ENCODE measurements around the gene TNFRSF12A.
"Not testable (repeated sequence)": the region's sequence is repeated elsewhere in the genome, so short reads cannot be mapped to it uniquely, and the experiment has no call there.

TNFRSF12A gene

DNA sequence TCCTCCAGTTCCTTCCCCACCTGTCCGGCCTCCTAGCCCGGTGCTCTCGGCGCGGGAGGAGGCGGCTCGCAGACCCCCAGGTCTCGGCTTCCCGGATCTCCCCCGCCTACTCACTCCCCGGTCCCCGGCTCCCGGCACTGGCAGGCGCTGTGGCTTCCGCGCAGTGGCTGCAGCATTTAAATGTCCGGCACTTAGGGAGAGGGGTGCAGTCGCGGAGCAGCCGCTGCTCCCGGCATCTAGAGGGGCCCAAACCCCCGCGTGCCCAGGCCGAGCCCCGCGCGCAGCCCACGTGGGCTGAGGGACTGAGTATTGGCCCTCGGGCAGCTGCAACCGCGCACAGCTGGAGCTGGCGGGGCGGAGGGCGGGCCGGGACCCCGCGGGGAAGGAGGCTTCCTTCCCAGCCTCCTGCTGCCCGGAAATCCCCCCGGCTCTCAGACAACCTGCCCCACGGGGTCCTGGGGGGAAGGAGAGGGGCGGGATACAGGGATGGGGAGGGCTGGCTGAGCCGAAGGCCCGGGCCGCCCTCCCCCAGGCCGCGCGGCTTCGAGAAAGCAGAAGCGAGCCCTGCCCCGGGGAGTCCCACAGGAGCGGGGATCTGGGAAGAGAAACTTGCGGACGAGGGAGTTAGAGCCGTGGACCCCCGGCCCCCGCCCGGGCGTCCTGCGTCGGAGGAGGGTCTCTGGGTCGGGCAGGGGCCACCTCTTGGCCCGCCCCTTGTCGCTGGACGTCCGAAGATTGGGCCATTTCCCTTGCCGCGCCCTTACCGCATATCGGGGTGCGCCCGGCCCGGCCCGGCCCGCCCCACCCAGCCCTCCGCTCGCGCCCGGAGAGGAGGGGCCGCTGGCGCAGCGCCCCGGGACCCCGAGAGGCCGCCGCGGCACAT, 25.8 kb downstream of the TNFRSF12A start, which contains the start of gene MMP25:
Gene MMP25 (plus strand): TSS at position 804 of the 883 bp plus-strand sequence. CDS start 357 bp downstream, outside the sequence.
- DNase-seq (ENCODE audit: extremely low read depth in 1 of 2, low read depth in 1 of 2): no peak

DNA sequence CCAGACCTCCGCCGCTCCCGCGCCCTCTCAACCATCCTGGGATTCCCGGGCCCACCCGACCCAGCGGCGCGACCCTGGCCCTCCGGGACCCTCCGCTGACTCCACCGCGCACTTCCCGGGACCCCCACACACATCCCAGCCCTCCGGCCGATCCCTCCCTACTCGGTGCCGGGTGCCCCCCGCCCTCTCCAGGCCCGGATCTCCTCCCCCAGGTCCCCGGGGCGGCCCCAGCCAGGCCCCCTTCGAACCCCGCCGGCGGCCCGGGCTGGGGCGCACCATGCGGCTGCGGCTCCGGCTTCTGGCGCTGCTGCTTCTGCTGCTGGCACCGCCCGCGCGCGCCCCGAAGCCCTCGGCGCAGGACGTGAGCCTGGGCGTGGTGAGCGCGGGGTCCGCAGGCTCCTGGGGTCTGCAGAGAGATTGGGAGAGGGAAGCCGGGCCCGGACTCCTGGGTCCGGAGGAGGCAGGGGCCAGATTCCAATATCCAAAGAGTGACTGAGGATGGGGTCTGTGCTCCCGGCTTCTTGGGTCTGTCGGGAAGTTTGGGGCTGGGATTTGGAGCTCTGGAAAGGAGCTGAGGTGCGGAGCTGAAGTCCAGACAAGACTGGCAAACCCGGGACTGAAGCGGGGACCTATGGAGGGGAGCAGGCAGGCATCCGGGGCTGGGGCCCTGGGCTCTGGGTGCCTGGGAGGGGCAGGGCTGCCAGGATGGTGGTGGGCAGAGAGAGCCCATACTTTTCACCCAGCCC, 26.6 kb downstream of the TNFRSF12A start:
- DNase-seq (ENCODE audit: extremely low read depth in 1 of 2, low read depth in 1 of 2): no peak

DNA sequence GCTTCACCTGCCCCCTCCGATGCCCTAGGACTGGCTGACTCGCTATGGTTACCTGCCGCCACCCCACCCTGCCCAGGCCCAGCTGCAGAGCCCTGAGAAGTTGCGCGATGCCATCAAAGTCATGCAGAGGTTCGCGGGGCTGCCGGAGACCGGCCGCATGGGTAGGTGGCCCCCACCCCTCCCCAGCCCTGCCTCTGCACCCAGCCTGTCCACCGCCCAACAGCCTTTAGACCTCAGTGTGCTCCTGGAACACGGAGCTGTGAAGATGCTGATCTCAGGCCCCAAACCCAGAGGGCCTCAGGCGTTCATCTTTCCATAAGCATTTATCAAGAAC, 27.2 kb downstream of the TNFRSF12A start:
- no peak for DNase-seq (ENCODE audit: extremely low read depth in 1 of 2, low read depth in 1 of 2)

DNA sequence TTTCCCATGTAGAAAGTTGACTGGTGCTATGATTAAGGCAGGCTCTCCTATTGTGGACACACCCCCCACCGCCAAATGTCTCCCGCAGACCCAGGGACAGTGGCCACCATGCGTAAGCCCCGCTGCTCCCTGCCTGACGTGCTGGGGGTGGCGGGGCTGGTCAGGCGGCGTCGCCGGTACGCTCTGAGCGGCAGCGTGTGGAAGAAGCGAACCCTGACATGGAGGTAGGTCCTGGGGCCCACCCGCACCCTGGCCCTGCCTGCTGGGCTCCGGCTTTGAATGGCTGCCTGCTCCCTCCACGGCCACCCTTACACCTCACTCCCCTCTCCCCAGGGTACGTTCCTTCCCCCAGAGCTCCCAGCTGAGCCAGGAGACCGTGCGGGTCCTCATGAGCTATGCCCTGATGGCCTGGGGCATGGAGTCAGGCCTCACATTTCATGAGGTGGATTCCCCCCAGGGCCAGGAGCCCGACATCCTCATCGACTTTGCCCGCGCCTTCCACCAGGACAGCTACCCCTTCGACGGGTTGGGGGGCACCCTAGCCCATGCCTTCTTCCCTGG, 29.8 kb downstream of the TNFRSF12A start:
- DNase-seq (ENCODE audit: extremely low read depth in 1 of 2, low read depth in 1 of 2): no peak

DNA sequence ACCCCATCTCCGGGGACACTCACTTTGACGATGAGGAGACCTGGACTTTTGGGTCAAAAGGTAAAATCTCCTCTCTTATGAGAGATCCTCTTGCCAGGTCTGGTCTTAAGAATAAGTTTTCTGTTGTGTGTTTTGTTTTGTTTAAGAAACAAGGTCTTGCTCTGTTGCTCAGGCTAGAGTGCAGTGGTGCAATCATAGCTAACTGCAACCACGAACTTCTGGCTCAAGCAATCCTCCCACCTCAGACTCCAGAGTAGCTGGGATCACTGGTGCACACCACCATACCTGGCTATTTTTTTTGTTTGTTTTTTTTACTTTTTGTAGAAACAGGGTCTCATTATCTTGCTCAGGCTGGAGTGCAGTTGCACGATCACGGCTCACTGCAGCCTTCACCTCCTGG, 30.3 kb downstream of the TNFRSF12A start:
- no peak for DNase-seq (ENCODE audit: extremely low read depth in 1 of 2, low read depth in 1 of 2)

DNA sequence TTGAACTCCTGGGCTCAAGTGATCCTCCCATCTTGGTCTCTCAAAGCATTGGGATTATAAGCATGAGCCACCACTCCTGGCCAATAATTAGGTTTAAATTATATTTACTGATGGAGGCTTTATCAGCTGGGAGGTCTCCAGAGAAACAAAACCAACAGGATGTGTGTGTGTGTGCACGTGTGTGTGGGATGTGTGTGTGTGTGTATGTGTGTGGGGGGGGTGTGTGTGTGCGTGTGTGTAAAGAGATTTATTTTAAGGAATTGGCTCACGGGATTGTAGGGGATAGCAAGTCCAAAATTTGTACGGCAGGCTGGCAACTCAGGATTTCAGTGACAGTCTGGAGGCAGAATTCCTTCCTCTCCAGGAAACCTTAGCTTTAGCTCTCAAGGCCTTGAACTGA, 30.8 kb downstream of the TNFRSF12A start:
- DNase-seq (ENCODE audit: extremely low read depth in 1 of 2, low read depth in 1 of 2): no peak

DNA sequence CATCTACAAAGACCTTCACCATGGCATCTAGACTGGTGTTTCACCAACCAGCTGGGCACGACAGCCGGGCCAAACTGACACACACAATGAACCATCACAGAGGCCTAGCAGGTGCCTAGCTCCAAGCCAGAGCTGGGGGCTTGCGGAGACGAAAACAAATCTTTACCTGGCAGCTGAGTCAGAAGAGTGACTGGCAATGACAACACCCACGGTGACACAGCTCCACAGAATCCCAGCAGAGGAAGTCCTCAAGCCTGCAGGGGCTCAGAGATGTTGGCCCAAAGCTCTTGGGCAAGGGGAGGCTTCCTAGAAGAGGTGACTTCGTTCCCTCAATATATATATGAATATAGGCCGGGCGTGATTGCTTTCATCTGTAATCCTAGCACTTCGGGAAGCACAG, 31.3 kb downstream of the TNFRSF12A start:
- no peak for DNase-seq (ENCODE audit: extremely low read depth in 1 of 2, low read depth in 1 of 2)

DNA sequence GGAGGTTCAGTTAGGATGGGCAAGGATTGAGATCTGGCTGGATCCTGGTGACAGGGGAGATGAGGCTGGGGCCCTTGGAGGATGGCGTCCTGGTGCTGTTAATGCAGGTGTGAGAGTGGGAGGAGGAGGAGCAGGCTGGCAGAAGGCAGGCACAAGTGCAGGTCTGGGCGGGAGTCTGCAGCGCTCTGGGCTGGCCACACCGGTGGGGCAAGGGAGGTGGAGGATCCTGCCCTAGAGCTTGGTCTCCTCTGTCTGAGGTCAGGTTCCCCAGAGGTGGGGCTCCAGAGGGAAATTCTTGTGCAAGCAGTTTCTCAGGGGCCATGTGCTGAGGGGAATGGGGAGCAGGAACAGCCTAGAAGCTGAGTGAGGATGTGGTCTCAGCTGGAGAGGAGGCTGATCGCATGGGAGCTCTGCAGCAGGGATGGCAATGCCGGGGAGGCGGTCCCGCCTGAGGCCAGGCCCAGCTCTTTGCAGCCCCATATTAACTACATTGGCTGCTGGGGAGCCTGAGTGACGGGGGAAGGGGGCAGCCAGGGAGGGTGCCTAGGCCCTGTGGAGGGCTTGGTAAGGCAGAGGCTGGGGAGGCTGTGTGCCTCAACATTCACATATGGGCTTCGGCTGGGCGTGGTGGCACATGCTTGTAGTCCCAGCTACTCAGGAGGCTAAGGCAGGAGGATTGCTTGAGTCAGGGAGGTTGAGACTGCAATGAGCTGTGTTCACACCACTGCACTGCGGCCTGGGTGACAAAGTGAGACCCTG, 32.6 kb downstream of the TNFRSF12A start:
- not testable (repeated sequence) for DNase-seq (ENCODE audit: extremely low read depth in 1 of 2, low read depth in 1 of 2)

DNA sequence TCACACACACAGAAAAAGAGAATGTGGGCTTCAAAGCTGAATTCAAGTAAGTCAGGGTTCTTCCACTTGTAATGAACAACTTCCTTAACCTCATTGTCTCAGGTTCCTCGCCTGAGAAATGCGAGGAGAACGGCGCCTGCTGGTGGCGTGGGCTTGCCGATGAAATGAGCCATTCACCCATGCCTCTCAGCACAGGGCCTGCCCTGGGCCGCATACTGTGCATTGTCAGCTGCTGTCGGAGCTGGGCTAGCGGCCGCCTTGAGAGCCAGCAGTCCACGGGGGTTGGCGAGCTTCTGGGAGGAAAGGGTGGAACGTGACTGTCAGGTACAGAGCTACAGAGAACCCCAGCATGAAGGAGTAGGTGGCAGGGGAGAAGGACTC, 33.2 kb downstream of the TNFRSF12A start:
- not testable (repeated sequence) for DNase-seq (ENCODE audit: extremely low read depth in 1 of 2, low read depth in 1 of 2)

DNA sequence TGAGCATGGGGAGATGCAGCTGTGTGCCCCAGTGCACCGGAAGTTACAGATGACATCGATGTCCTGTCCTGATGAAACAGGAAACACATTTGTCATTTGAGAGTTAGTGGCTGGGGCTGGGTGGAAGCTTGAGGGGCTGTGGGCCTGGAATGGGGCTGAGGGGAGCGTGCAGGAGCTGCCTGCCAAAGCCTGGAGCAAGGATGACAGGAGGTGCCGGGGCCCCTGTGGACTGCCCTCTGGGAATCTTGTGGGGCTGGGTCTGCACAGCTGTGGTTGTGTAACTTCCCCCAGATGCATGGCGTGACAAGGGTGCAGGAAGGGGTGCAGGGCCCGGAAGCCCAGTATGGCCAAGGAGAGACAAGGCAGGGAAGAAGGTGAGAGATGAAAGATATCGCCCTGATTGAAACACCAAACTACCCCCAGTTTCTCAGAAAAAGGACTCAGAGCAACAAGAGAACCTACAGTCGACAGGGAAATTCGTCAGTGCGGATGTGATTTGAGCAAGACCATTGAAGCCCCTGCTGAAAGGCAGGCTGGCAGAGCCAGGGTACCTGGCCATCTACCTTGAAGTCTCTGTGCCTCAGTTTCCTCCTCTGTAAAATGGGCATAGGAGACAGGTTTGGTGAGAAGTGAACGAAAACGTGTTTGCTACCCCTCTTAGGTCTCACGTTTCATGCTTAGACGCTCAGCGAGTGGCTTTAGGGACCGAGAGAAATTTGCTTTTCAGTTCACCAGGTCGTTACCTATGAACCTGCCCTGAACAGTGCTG, 35.0 kb downstream of the TNFRSF12A start:
- no peak for DNase-seq (ENCODE audit: extremely low read depth in 1 of 2, low read depth in 1 of 2)

DNA sequence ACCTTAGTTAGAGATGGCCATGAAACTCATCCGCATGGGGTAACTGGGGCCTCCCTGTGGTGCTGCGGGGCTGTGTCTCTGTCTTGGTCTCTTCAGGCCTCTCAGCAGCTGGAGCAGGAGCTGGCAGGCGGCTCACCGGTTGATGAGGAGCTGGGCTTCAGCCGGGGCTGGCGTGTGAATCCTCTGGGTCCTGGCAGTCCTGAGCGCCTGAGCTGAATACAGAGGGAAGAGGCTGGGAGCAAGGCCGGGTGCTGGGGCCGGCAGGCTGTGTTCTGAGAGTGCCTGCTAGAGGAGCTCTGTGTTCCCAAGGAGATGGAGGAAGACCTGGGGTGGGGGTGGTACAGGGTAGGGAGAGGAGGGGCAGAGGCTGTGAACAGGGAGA, 35.6 kb downstream of the TNFRSF12A start:
- DNase-seq (ENCODE audit: extremely low read depth in 1 of 2, low read depth in 1 of 2): not testable (repeated sequence)

DNA sequence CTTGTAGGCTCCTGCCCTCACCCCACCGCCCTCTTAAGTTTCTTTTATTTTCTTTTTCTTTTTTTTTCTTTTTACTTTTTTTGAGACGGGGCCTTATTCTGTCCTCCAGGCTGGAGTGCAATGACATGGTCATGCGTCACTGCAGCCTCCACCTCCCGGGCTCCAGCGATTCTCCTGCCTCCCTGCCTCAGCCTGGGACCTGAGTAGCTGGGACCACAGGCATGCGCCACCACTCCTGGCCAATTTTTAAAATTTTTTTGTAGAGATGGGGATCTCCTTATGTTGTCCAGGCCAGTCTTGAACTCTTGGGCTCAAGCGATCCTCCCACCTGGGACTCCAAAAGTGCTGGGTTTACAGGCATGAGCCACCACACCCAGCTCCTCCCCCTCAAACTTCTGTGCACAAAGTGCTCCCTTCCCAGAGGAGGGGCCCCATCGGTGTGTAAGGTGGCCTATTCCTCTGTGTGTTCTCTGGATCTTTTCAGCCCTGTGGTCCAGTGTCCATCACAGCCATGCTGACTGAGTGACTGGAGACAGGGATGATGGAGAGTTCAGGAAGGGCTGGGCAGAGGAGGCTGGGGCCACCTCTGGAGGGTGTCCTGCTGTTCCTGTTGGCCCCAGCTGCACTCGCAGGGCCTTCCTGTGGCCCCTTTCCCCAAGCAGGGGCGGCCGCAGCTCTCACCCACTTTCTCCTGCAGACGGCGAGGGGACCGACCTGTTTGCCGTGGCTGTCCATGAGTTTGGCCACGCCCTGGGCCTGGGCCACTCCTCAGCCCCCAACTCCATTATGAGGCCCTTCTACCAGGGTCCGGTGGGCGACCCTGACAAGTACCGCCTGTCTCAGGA, 36.4 kb downstream of the TNFRSF12A start:
- no peak for DNase-seq (ENCODE audit: extremely low read depth in 1 of 2, low read depth in 1 of 2)

DNA sequence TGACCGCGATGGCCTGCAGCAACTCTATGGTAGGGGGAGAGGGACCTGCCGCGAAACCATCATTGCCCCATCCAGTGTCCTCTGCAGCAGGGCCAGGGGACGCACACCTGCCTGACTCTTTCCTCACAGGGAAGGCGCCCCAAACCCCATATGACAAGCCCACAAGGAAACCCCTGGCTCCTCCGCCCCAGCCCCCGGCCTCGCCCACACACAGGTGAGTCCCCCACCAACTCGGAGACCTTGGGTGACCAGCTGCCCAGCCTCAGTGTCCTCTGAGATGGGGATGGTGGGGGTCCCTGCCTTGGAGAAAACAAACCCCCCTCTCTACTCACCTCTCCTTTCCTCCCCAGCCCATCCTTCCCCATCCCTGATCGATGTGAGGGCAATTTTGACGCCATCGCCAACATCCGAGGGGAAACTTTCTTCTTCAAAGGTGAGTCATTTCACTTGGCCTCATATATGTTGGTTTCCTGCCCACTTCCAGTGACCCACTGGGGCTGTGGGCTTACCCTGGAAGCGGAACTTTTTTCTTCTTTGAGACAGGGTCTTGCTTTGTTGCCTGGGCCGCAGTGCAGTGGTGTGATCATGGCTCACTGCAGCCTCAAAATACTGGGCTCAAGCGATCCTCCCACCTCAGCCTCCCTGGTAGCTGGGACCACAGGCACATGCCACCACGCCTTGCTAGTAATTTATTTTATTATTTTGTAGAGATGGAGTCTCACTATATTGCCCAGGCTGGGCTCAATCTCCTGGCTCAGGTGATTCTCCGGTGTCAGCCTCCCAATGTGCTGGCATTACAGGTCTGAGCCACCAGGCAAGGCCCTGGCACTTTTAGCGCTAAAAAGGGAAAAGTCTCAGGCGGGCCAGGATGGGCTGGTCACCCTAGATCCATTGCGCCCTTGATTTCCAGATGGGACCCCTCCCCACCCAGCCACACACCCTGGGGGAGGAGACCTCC, 37.3 kb downstream of the TNFRSF12A start:
- DNase-seq (ENCODE audit: extremely low read depth in 1 of 2, low read depth in 1 of 2): no peak

DNA sequence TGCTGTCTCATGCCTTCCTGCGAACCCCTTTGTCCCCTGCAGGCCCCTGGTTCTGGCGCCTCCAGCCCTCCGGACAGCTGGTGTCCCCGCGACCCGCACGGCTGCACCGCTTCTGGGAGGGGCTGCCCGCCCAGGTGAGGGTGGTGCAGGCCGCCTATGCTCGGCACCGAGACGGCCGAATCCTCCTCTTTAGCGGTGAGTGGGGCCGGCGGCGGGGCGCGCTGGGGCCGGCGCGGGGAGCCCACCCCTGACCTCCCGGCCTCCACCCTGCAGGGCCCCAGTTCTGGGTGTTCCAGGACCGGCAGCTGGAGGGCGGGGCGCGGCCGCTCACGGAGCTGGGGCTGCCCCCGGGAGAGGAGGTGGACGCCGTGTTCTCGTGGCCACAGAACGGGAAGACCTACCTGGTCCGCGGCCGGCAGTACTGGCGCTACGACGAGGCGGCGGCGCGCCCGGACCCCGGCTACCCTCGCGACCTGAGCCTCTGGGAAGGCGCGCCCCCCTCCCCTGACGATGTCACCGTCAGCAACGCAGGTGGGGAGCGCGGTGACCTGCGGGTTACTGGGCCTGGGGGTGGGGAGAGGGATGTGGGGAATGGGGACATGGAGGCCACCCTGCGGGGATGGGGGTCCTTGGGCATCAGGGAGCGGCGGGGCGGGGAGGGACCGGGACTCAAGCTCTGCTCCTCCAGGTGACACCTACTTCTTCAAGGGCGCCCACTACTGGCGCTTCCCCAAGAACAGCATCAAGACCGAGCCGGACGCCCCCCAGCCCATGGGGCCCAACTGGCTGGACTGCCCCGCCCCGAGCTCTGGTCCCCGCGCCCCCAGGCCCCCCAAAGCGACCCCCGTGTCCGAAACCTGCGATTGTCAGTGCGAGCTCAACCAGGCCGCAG, 38.2 kb downstream of the TNFRSF12A start:
- DNase-seq (ENCODE audit: extremely low read depth in 1 of 2, low read depth in 1 of 2): no peak

DNA sequence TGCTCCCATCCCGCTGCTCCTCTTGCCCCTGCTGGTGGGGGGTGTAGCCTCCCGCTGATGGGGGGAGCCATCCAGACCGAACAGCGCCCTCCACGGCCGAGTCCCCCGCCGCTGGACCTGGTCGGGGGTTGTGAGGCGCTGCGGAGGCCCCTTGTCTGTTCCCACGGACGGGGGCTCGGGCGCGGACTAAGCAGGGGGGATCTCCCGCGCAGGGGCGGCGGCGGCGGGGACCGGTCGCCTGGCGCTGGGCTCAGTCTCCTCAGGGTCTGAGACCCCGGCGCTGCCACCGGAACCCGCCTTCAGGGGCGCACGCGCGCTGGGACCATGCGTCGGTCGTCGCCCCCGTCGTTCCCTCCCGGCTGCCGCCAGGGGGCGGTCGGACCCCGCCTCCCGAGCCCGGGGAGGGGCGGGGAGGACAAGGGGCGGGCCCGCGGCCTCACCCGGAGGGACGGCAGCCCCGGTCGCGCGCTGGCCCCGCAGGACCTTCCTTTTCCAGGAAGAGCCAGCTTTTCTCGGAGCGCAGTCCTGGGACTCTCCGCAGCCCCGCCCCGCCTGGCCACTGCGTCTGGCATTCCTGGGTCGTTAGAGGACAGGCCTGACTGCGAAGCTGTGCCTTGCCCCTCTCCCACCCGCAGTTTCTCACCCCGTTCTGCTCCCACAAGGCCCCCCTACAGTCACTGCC, 39.0 kb downstream of the TNFRSF12A start:
- peak; percentile 52 to 84 for DNase-seq (ENCODE audit: extremely low read depth in 1 of 2, low read depth in 1 of 2)

DNA sequence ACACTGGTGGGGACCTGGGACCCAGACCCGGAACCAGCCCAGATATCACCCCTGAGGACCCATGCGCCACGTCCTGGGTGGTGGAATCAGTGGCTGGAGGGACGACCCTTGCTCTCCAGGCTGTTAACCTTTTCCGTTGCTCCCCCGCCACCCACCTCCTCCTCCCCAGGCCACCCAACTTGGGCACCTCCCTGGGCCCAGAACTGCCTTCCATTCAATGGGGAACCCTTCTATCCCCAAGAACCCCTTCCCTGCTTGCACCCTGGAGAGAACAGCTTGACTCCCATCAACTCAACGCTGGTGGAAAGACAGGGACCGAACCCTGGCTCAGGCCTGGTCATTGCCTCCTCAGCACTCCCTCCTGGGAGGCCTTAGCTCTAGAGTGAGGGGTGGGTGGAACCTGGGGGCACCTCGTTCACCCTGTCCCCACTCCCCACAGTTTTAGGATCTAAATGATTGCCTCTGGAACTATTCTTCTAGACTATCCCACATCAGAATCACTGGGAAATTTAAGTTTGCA, 39.6 kb downstream of the TNFRSF12A start:
- DNase-seq (ENCODE audit: extremely low read depth in 1 of 2, low read depth in 1 of 2): no peak
